ENCODE data around the gene FHL2. TPM values are rescaled to one million over a fixed set of nuclear protein-coding genes. Genes with fewer than 3 reads are reported as not detected.

The FHL2 gene
- total and polyA plus RNA-seq, 2 of the 13 experiments (the other 11 are each of a cell fraction or from before 2014, with no cell fraction given) = 1.9 to 74.8 TPM

DNA sequence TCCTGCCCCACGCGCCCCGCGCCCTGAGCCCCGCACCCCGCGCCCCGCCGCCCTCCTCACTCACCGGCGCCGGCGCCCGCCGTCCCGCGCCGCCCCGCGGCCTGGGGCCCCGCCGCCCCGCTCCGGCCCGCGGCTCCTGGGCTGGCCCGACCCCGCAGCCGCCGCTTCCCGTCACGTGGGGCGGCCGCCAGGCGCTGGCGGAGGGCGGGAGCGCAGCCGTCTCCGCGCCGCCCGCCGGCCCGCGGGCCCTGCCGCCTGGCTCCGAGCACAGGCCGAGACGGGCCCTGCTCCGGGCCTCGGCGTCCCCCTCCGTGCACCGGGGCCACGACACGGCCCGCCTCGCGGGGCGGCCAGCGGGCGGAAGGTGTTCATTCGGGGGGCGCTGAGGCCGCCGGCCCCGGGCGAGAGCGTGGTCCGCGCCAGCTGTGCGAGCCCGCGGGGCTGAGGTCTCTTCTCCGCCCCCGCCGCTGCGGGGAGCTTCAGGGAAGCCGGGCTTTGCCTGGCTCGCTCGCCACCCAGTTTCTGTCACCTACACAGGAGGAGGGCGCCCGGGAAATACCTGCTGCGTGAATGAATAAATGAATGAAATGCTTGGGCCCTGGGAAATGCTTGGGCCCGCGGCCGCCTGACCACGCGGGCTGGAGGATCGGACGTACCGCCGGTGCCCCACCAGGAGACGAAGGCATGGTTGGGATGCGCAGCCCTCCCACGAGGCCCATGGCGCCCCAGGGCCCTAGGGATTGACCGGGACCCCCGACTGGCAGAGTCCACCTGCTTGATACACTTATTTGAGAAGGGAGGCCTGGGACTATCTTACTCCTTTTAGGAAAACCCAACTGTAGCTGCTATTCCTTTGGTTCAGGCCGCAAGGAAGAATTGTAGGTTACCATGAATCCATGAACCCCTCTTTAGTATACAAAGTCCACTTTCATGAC lies 69.0 kb downstream of the FHL2 start, which contains the start of gene TGFBRAP1 (continued):
- peak; percentile 61; the same call in 1 of the 2 replicates for TF ChIP-seq USF2 (IDR thresholded peaks at IDR 0.05; ENCODE audit: low read depth, low read length)
- 0 out of 2 replicates have a peak, but pooled peaks have one; percentile 37 for TF ChIP-seq USF2 (CRISPR knock-in tag; IDR thresholded peaks at IDR 0.05; ENCODE audit: borderline replicate concordance)
- TF ChIP-seq ZNF782 (CRISPR knock-in tag; IDR thresholded peaks at IDR 0.05; ENCODE audit: borderline replicate concordance) = peak; percentile 80
- TF ChIP-seq ZFX (CRISPR knock-in tag; IDR thresholded peaks at IDR 0.05; ENCODE audit: low read depth) = peak; percentile 95
- TF ChIP-seq ZNF296 (CRISPR knock-in tag; conservative IDR thresholded peaks at IDR 0.05) = peak; percentile 53; the same call in 1 of the 2 replicates
- no peak for TF ChIP-seq SCMH1 (CRISPR knock-in tag; IDR thresholded peaks at IDR 0.05; ENCODE audit: borderline replicate concordance)
- peak; percentile 44; the same call in 1 of the 2 replicates for TF ChIP-seq ZNF644 (CRISPR knock-in tag; IDR thresholded peaks at IDR 0.05; ENCODE audit: low read depth)
- TF ChIP-seq, protein P1, sequence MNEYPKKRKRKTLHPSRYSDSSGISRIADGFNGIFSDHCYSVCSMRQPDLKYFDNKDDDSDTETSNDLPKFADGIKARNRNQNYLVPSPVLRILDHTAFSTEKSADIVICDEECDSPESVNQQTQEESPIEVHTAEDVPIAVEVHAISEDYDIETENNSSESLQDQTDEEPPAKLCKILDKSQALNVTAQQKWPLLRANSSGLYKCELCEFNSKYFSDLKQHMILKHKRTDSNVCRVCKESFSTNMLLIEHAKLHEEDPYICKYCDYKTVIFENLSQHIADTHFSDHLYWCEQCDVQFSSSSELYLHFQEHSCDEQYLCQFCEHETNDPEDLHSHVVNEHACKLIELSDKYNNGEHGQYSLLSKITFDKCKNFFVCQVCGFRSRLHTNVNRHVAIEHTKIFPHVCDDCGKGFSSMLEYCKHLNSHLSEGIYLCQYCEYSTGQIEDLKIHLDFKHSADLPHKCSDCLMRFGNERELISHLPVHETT (CRISPR knock-in tag; conservative IDR thresholded peaks at IDR 0.05) = 0 out of 2 replicates have a peak, but pooled peaks have one; percentile 21
- TF ChIP-seq SIN3B (IDR thresholded peaks at IDR 0.05; ENCODE audit: low read length) = no peak
- TF ChIP-seq ATF7 (IDR thresholded peaks at IDR 0.05) = no peak
- peak; percentile 20; the same call in 1 of the 2 replicates for TF ChIP-seq ATF7 (CRISPR knock-in tag; IDR thresholded peaks at IDR 0.05)
- peak; percentile 89; the same call in 1 of the 2 replicates for TF ChIP-seq ZNF557 (CRISPR knock-in tag; IDR thresholded peaks at IDR 0.05)
- TF ChIP-seq, protein P2, sequence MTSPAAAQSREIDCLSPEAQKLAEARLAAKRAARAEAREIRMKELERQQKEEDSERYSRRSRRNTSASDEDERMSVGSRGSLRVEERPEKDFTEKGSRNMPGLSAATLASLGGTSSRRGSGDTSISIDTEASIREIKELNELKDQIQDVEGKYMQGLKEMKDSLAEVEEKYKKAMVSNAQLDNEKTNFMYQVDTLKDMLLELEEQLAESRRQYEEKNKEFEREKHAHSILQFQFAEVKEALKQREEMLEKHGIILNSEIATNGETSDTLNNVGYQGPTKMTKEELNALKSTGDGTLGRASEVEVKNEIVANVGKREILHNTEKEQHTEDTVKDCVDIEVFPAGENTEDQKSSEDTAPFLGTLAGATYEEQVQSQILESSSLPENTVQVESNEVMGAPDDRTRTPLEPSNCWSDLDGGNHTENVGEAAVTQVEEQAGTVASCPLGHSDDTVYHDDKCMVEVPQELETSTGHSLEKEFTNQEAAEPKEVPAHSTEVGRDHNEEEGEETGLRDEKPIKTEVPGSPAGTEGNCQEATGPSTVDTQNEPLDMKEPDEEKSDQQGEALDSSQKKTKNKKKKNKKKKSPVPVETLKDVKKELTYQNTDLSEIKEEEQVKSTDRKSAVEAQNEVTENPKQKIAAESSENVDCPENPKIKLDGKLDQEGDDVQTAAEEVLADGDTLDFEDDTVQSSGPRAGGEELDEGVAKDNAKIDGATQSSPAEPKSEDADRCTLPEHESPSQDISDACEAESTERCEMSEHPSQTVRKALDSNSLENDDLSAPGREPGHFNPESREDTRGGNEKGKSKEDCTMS (CRISPR knock-in tag; conservative IDR thresholded peaks at IDR 0.05) = no peak
- peak; percentile 95 for TF ChIP-seq ZNF274 (CRISPR knock-in tag; IDR thresholded peaks at IDR 0.05)
- TF ChIP-seq ZNF543 (CRISPR knock-in tag; IDR thresholded peaks at IDR 0.05) = no peak
- TF ChIP-seq, protein P3, sequence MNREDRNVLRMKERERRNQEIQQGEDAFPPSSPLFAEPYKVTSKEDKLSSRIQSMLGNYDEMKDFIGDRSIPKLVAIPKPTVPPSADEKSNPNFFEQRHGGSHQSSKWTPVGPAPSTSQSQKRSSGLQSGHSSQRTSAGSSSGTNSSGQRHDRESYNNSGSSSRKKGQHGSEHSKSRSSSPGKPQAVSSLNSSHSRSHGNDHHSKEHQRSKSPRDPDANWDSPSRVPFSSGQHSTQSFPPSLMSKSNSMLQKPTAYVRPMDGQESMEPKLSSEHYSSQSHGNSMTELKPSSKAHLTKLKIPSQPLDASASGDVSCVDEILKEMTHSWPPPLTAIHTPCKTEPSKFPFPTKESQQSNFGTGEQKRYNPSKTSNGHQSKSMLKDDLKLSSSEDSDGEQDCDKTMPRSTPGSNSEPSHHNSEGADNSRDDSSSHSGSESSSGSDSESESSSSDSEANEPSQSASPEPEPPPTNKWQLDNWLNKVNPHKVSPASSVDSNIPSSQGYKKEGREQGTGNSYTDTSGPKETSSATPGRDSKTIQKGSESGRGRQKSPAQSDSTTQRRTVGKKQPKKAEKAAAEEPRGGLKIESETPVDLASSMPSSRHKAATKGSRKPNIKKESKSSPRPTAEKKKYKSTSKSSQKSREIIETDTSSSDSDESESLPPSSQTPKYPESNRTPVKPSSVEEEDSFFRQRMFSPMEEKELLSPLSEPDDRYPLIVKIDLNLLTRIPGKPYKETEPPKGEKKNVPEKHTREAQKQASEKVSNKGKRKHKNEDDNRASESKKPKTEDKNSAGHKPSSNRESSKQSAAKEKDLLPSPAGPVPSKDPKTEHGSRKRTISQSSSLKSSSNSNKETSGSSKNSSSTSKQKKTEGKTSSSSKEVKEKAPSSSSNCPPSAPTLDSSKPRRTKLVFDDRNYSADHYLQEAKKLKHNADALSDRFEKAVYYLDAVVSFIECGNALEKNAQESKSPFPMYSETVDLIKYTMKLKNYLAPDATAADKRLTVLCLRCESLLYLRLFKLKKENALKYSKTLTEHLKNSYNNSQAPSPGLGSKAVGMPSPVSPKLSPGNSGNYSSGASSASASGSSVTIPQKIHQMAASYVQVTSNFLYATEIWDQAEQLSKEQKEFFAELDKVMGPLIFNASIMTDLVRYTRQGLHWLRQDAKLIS (CRISPR knock-in tag; IDR thresholded peaks at IDR 0.05) = peak; percentile 78; the same call in 1 of the 2 replicates
- peak; percentile 84 for TF ChIP-seq HES4 (CRISPR knock-in tag; IDR thresholded peaks at IDR 0.05; ENCODE audit: borderline replicate concordance)
- TF ChIP-seq CENPT (CRISPR knock-in tag; IDR thresholded peaks at IDR 0.05; ENCODE audit: low read depth) = no peak

All from HepG2 (cell line).